Brain microvascular endothelial cell (primary cell): ENCODE data around the gene CLSTN2.
A peak's percentile ranks its signal among the peaks of the same experiment; 100 is the strongest.

Experiments
- DNase-seq: peaks from one replicate; pipeline ENCODE4 v3.0.0-alpha.2; 2020
- H3K27ac ChIP-seq: fragments of 250-450 bp; sonication (Bioruptor Pico); 2 replicates; pipeline ENCODE4 v1.5.1; 2020; ENCODE audit warnings: mild to moderate bottlenecking, moderate library complexity
- H3K27me3 ChIP-seq: fragments of 250-450 bp; sonication (Bioruptor Pico); replicated peaks from 2 replicates; pipeline ENCODE4 v1.5.1; 2020; ENCODE audit warnings: mild to moderate bottlenecking
- H3K36me3 ChIP-seq: fragments of 250-450 bp; sonication (Bioruptor Pico); replicated peaks from 2 replicates; pipeline ENCODE4 v1.5.1; 2020; ENCODE audit warnings: mild to moderate bottlenecking
- H3K4me3 ChIP-seq: 2 replicates; pipeline ENCODE4 v1.5.1; 2011; ENCODE audit warnings: low read depth, mild to moderate bottlenecking, control low read depth, low read length, moderate library complexity
- CTCF ChIP-seq: IDR thresholded peaks from 2 replicates; pipeline ENCODE4 v1.5.1; 2011; ENCODE audit warnings: low read depth, mild to moderate bottlenecking, moderate library complexity, low read length, control low read depth, inconsistent platforms; ENCODE audit errors: missing control alignments
- in situ Hi-C: cut with HindIII; loops from 2 replicates; pipeline ENCODE4 v1.10.0; 2017; ENCODE audit warnings: low sequenced_read_pairs, low pct_ligation_motif_present

The CLSTN2 gene

GRCh38 chr3:140093742-140094141, 158.8 kb downstream of the CLSTN2 start:
- no peak for TF ChIP-seq CTCF
- Histone ChIP-seq H3K27ac (no peak overlapping the region), H3K36me3 (no peaks in the 10 kb centered on the region), H3K27me3 (no peaks in the 10 kb centered on the region), H3K4me3 (no peak overlapping the region)
- in situ Hi-C loops: no loop called here
- DNase-seq: peak; percentile 88

DNA sequence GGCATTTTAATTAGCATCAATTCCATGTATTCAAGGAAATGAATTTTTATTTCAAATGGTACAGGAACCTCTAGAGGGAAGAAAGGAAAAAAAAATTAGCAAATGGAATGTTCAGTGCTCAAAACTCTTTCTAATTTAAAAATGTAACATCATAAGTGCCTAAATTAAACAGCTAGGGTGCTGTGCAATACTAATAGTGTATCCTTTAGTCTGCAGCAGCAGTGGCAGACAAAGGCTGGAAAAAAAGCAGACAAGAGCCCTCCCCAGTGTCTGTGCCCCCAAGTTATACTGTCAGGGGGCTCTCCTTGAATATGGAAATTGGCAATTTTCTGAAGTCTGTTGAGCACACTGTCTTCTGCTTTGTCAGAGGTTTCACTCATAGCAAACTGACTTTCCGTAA, 159.5 kb downstream of the CLSTN2 start:
- Histone ChIP-seq H3K4me3 (no peak overlapping the region), H3K27ac (no peak overlapping the region), H3K27me3 (no peaks in the 10 kb centered on the region), H3K36me3 (no peaks in the 10 kb centered on the region)
- in situ Hi-C loops: no loop called here
- no peak for DNase-seq
- no peak for TF ChIP-seq CTCF

- no peak for TF ChIP-seq CTCF
- Histone ChIP-seq H3K27me3 (no peaks in the 10 kb centered on the region), H3K36me3 (no peaks in the 10 kb centered on the region), H3K27ac (no peak overlapping the region), H3K4me3 (no peak overlapping the region)
- no peak for DNase-seq
- in situ Hi-C loops: no loop called here
Measured at GRCh38 chr3:140096037-140096436, 161.1 kb downstream of the CLSTN2 start.

DNA sequence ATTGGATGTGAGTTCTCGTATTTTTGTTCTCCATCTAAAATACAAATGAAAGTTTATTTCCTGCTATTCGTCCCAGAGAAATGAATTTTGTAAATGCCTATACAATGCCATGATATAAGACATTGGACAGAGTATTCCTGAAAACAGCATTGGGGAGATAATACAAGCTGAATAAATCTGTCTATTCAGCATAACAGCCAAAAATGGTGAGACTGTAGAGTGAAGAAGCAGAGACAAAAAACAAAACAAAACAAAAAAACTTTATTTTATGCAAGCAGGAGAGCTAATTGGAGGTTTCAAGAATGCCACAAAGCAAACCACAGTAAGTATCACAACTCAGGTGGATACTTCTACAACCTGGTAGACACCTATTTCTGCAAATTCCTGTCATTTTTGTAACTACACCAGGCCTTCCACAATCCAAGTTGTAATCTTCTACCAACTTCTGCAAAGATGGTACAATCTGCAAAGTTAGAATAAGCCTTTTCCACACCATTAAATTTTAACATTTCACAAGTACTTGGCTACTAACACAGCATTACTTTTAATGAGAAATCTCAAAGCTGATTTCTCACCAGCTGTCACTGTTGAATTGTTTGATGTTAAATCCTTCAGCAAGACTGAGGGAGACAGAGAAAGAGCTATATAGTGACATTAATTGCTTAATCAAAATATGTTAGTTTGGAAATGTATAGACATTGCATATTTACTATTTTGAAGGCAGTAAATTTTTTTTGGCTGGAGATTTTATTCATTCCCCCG, 163.1 kb downstream of the CLSTN2 start:
- Histone ChIP-seq H3K27me3 (no peaks in the 10 kb centered on the region), H3K36me3 (no peaks in the 10 kb centered on the region), H3K4me3 (no peak overlapping the region), H3K27ac (no peak overlapping the region)
- in situ Hi-C loops: no loop called here
- DNase-seq: no peak
- TF ChIP-seq CTCF: no peak

- no peak for DNase-seq
- Histone ChIP-seq H3K27me3 (no peaks in the 10 kb centered on the region), H3K4me3 (no peak overlapping the region), H3K36me3 (no peaks in the 10 kb centered on the region), H3K27ac (no peak overlapping the region)
- in situ Hi-C loops: no loop called here
- no peak for TF ChIP-seq CTCF
Measured at GRCh38 chr3:140100479-140100878, 165.5 kb downstream of the CLSTN2 start.

DNA sequence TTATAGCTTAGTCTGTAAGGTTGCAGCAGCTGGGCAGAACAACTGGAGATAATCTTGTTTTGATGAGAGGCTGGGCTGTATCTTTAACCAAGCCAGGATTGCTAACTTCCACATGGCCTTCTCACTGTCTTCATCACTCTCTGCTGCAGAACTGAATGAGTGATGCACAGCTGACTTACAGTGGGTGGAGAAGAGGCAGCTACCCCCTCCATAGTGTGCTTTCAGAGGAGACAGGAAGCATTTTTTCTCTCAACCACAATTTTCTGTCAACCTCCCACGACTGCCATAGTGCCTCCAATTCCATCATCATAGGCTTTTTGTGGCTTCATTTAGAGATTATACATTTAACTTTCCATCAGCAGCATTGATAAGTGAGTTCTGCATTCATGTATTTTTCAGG, 168.2 kb downstream of the CLSTN2 start:
- no peak for DNase-seq
- in situ Hi-C loops: no loop called here
- no peak for TF ChIP-seq CTCF

More for the DNA sequence above, 168.2 kb downstream of the CLSTN2 start:
- Histone ChIP-seq H3K27ac (no peak overlapping the region), H3K27me3 (no peaks in the 10 kb centered on the region), H3K36me3 (no peaks in the 10 kb centered on the region), H3K4me3 (no peak overlapping the region)
